Activated naive CD4-positive, alpha-beta T cell treated with anti-CD3 and anti-CD28 coated beads, Interleukin-2, amount 10 ng/mL, durations not matched to agents 7 days and 5 days (primary cell): ENCODE results near the gene PDHX.

ENCODE experiments used
- CTCF ChIA-PET: fragments of 350-600 bp; sonication (Branson Sonifier 250); formaldehyde crosslinking; loops from one replicate; lab custom pipeline; 2021; ENCODE audit warnings: antibody characterized with exemption; lab: Charles Lee
- DNase-seq: peaks from one replicate; pipeline ENCODE4 v3.0.0-alpha.2; 2020
- H3K27ac Mint-ChIP-seq: one replicate; pipeline ENCODE4 v1.8.0; 2021; ENCODE audit warnings: mild to moderate bottlenecking, moderate library complexity, mixed read lengths
- H3K27me3 Mint-ChIP-seq: one replicate; pipeline ENCODE4 v1.8.0; 2021; ENCODE audit warnings: mild to moderate bottlenecking, mixed read lengths
- H3K36me3 Mint-ChIP-seq: one replicate; pipeline ENCODE4 v1.8.0; 2021; ENCODE audit warnings: mixed read lengths
- H3K4me1 Mint-ChIP-seq: one replicate; pipeline ENCODE4 v1.8.0; 2021; ENCODE audit warnings: mixed read lengths
- H3K4me3 Mint-ChIP-seq: one replicate; pipeline ENCODE4 v1.8.0; 2021; ENCODE audit warnings: mild to moderate bottlenecking, moderate library complexity, mixed read lengths
- H3K9me3 Mint-ChIP-seq: one replicate; pipeline ENCODE4 v1.8.0; 2021; ENCODE audit warnings: mixed read lengths

PDHX gene

GRCh38 chr11:35034401-35034800 is 118.0 kb downstream of the PDHX start:
- Mint-ChIP-seq H3K36me3 (peaks cover 3% of the 10 kb centered on the region), H3K4me3 (no peak overlapping the region), H3K9me3 (peaks cover 6% of the 10 kb centered on the region), H3K27me3 (peaks cover 16% of the 10 kb centered on the region), H3K27ac (no peak overlapping the region), H3K4me1 (peaks cover 43% of the 10 kb centered on the region)
- CTCF ChIA-PET, result no interaction called here
- no peak for DNase-seq

GRCh38 chr11:35035894-35036408 is 119.5 kb downstream of the PDHX start:
- peaks cover 6% of the 10 kb centered on the region for H3K9me3 Mint-ChIP-seq
- no peak overlapping the region for H3K27ac Mint-ChIP-seq
- peaks cover 16% of the 10 kb centered on the region for H3K27me3 Mint-ChIP-seq
- H3K4me1 Mint-ChIP-seq, result peaks cover 43% of the 10 kb centered on the region
- H3K4me3 Mint-ChIP-seq, result no peak overlapping the region
- DNase-seq, result no peak
- CTCF ChIA-PET, result interaction anchor here (1.0 kb wide), 1 partner anchor 124 kb away, joined by 3 read pairs; no protein-coding TSS in a partner anchor
- H3K36me3 Mint-ChIP-seq, result peaks cover 3% of the 10 kb centered on the region

- peaks cover 6% of the 10 kb centered on the region for H3K9me3 Mint-ChIP-seq
- H3K4me1 Mint-ChIP-seq, result peaks cover 47% of the 10 kb centered on the region
- no peak for DNase-seq
- no peak overlapping the region for H3K27ac Mint-ChIP-seq
- CTCF ChIA-PET, result interaction anchor here (1.0 kb wide), 1 partner anchor 123 kb away, joined by 3 read pairs; no protein-coding TSS in a partner anchor
- no peak overlapping the region for H3K4me3 Mint-ChIP-seq
- H3K36me3 Mint-ChIP-seq, result peaks cover 3% of the 10 kb centered on the region
- H3K27me3 Mint-ChIP-seq, result peaks cover 16% of the 10 kb centered on the region
Observed at GRCh38 chr11:35036639-35037038, 120.2 kb downstream of the PDHX start.

GRCh38 chr11:35038211-35038928 is 122.0 kb downstream of the PDHX start:
- CTCF ChIA-PET, result no interaction called here
- no peak for DNase-seq
- H3K27ac Mint-ChIP-seq, result no peak overlapping the region
- no peak overlapping the region for H3K4me3 Mint-ChIP-seq
- H3K27me3 Mint-ChIP-seq, result peaks cover 12% of the 10 kb centered on the region
- H3K36me3 Mint-ChIP-seq, result peaks cover 3% of the 10 kb centered on the region
- peaks cover 52% of the 10 kb centered on the region for H3K4me1 Mint-ChIP-seq
- H3K9me3 Mint-ChIP-seq, result peaks cover 3% of the 10 kb centered on the region

GRCh38 chr11:35039076-35039475 is 122.7 kb downstream of the PDHX start:
- no peak for DNase-seq
- Mint-ChIP-seq H3K36me3 (peaks cover 3% of the 10 kb centered on the region), H3K4me1 (peaks cover 51% of the 10 kb centered on the region), H3K27me3 (peaks cover 12% of the 10 kb centered on the region), H3K27ac (no peak overlapping the region), H3K4me3 (no peak overlapping the region), H3K9me3 (no peaks in the 10 kb centered on the region)
- CTCF ChIA-PET, result no interaction called here

- Mint-ChIP-seq H3K4me1 (peaks cover 61% of the 10 kb centered on the region), H3K36me3 (peaks cover 5% of the 10 kb centered on the region), H3K27me3 (peaks cover 8% of the 10 kb centered on the region), H3K4me3 (peak overlapping the region; percentile 73), H3K9me3 (no peaks in the 10 kb centered on the region), H3K27ac (peak overlapping the region; percentile 93)
- CTCF ChIA-PET, result interaction anchor here (0.6 to 1.5 kb wide), 9 partner anchors 17 to 216 kb away, joined by 3 to 13 read pairs (median 3); no protein-coding TSS in a partner anchor
- DNase-seq, result peak; percentile 71
Observed at GRCh38 chr11:35040221-35040942, 124.0 kb downstream of the PDHX start.

DNA sequence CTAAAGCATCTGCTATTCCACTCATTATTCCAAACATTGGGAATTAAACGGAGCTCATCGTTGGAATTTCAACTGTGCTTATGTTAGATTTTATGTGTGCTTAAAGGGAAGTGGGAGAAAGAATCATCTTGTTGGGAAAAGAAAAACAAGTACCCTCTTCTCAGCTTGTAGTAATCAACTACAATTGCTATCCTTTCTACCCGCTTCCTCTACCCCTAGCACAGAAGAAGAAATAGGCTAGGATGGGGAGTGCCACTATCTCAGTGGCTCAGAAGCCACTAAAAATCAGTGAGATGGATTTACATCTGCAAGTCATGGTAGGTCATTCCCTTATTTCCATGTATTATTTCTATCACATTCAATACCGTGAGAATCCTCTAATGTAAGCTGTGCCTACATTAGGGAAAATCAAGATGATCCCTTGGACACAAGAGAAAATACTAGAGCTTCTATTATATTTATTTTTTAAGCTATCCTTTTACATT is 124.7 kb downstream of the PDHX start:
- no peaks in the 10 kb centered on the region for H3K9me3 Mint-ChIP-seq
- peaks cover 69% of the 10 kb centered on the region for H3K4me1 Mint-ChIP-seq

DNA sequence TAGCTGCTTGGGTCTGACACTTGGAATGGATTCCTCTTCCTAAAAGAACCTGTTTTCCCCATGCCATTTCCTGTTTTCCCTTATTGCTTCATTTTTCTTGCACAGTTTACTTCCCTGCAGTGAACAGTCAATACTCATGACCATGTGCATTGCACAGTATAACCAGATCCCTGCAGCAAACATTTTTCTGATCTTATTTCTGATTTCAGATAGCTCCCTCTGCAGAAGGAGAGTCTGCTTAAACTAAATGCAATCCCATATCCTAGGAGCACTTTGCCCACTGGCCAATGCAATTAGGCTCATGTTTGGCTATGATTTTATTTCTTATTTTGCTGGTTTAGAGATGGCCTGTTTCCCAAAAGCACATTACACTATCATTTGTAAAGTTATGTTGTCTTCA is 125.8 kb downstream of the PDHX start:
- Mint-ChIP-seq H3K4me1 (peaks cover 80% of the 10 kb centered on the region), H3K4me3 (no peak overlapping the region), H3K27ac (no peak overlapping the region), H3K27me3 (peaks cover 3% of the 10 kb centered on the region), H3K36me3 (peaks cover 8% of the 10 kb centered on the region), H3K9me3 (peaks cover 4% of the 10 kb centered on the region)
- no peak for DNase-seq
- CTCF ChIA-PET, result interaction anchor here (0.9 to 1.5 kb wide), 3 partner anchors 22 to 125 kb away, joined by 3 to 13 read pairs (median 3); no protein-coding TSS in a partner anchor

More for the DNA sequence above, 124.7 kb downstream of the PDHX start:
- Mint-ChIP-seq H3K27me3 (peaks cover 8% of the 10 kb centered on the region), H3K4me3 (peak overlapping the region; percentile 73), H3K36me3 (peaks cover 5% of the 10 kb centered on the region), H3K27ac (peak overlapping the region; percentile 93)
- no peak for DNase-seq
- CTCF ChIA-PET, result interaction anchor here (0.6 to 1.5 kb wide), 9 partner anchors 17 to 215 kb away, joined by 3 to 13 read pairs (median 3); no protein-coding TSS in a partner anchor

DNA sequence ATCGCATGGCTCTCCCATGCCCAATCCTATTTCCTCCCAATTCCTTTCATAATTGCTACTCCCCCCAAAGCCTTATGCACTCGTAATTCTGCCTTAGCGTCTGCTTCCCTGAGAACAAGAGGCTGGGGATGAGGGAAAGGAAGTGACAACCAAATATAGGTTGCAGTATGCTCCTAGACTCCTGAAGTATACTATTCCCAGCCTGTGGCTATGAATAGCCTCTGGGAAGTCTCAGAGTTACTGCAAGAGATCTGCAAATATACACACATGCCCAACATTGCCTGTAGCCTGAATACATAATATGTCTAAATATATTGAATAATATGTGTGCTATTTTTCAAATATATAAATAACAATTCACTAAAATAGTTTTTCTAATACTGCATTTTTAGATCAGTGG is 126.5 kb downstream of the PDHX start:
- CTCF ChIA-PET, result interaction anchor here (1.1 to 3.0 kb wide), 2 partner anchors 21 to 98 kb away, joined by 3 to 19 read pairs; no protein-coding TSS in a partner anchor
- no peak for DNase-seq
- Mint-ChIP-seq H3K9me3 (peaks cover 10% of the 10 kb centered on the region), H3K27ac (no peak overlapping the region), H3K4me3 (no peak overlapping the region), H3K27me3 (peaks cover 3% of the 10 kb centered on the region), H3K36me3 (peaks cover 12% of the 10 kb centered on the region), H3K4me1 (peaks cover 87% of the 10 kb centered on the region)

- Mint-ChIP-seq H3K4me3 (no peak overlapping the region), H3K27me3 (peaks cover 3% of the 10 kb centered on the region), H3K9me3 (peaks cover 20% of the 10 kb centered on the region), H3K4me1 (peaks cover 91% of the 10 kb centered on the region), H3K27ac (no peak overlapping the region), H3K36me3 (peaks cover 18% of the 10 kb centered on the region)
- no peak for DNase-seq
- CTCF ChIA-PET, result interaction anchor here (0.7 to 3.0 kb wide), 4 partner anchors 97 to 262 kb away, joined by 3 to 19 read pairs (median 3); no protein-coding TSS in a partner anchor
Observed at GRCh38 chr11:35043936-35044335, 127.5 kb downstream of the PDHX start.

- peak overlapping the region; percentile 73 for H3K4me3 Mint-ChIP-seq
- CTCF ChIA-PET, result interaction anchor here (0.7 to 3.0 kb wide), 6 partner anchors 33 to 260 kb away, joined by 3 to 19 read pairs (median 4); no protein-coding TSS in a partner anchor
- no peaks in the 10 kb centered on the region for H3K27me3 Mint-ChIP-seq
- H3K4me1 Mint-ChIP-seq, result peaks cover 94% of the 10 kb centered on the region
- H3K27ac Mint-ChIP-seq, result peak overlapping the region; percentile 93
- H3K36me3 Mint-ChIP-seq, result peaks cover 30% of the 10 kb centered on the region
- peak; percentile 86 for DNase-seq
- H3K9me3 Mint-ChIP-seq, result peaks cover 23% of the 10 kb centered on the region
Observed at GRCh38 chr11:35045236-35045820, 128.9 kb downstream of the PDHX start.
